ENCODE measurements around the gene EPHA3. TPM values are rescaled to one million over a fixed set of nuclear protein-coding genes. Genes with fewer than 3 reads are reported as not detected.

Gene EPHA3
- total RNA-seq, 4 donors from 2014 or later, result 5.6 to 63.0 (median 16.6) TPM

DNA sequence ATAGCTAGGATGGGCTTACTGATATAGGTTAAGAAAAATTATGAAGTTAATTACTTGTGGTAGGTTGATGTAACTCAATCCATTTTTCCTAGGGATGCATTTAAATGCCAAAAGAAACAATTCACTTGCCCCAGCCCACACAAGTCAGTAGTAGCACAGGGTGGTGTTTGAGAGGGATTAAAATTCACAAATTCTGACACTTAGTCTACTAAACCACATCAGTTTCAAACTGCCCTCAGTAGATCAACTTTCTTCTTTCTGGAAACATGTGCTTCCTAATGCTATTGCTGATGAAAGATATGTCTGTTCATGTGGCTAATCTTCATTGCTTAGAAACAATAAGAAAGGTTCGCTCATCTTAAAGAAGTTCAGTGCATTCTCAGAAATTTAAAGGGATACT lies 160.6 kb downstream of the EPHA3 start:
- DNase-seq, result no peak
- Histone ChIP-seq H3K9me3 (no peaks in the 10 kb centered on the region), H3K36me3 (peaks cover 0 to 2% of the 10 kb centered on the region in 2 donors), H3K27ac (no peak overlapping the region), H3K27me3 (no peaks in the 10 kb centered on the region), H3K4me3 (no peak overlapping the region), H3K4me1 (no peaks in the 10 kb centered on the region)
- TF ChIP-seq, protein P1, sequence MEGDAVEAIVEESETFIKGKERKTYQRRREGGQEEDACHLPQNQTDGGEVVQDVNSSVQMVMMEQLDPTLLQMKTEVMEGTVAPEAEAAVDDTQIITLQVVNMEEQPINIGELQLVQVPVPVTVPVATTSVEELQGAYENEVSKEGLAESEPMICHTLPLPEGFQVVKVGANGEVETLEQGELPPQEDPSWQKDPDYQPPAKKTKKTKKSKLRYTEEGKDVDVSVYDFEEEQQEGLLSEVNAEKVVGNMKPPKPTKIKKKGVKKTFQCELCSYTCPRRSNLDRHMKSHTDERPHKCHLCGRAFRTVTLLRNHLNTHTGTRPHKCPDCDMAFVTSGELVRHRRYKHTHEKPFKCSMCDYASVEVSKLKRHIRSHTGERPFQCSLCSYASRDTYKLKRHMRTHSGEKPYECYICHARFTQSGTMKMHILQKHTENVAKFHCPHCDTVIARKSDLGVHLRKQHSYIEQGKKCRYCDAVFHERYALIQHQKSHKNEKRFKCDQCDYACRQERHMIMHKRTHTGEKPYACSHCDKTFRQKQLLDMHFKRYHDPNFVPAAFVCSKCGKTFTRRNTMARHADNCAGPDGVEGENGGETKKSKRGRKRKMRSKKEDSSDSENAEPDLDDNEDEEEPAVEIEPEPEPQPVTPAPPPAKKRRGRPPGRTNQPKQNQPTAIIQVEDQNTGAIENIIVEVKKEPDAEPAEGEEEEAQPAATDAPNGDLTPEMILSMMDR (IDR thresholded peaks at IDR 0.05), result no peak
- TF ChIP-seq POLR2A (IDR thresholded peaks at IDR 0.05), result no peak
- intact Hi-C loops (cut with DNase I; ENCODE audit: low total_unique reads), result no loop called here

DNA sequence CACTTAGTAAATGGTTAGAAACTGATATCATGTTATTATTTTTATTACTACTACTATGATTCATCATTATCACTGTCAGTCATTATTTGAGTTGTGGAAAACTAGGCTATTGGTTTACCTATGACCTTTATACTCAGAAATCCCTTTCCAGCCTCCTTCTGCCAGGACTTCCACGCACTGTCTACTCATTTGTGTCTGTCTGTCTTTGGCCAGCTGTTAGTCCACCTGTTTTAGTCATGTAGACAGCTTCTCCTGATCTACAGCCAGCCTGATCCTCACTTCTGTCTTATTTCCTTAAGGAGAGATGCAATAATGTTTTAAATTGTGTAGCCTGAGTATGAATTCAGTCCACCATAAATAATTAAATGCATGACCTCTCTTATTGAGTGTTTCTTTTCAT lies 162.8 kb downstream of the EPHA3 start:
- Histone ChIP-seq H3K4me1 (no peaks in the 10 kb centered on the region), H3K4me3 (no peak overlapping the region), H3K36me3 (peaks cover 0 to under 1% of the 10 kb centered on the region in 2 donors), H3K27ac (no peak overlapping the region), H3K9me3 (no peaks in the 10 kb centered on the region), H3K27me3 (no peaks in the 10 kb centered on the region)
- no peak for DNase-seq
- intact Hi-C loops (cut with DNase I; ENCODE audit: low total_unique reads), result no loop called here
- no peak for TF ChIP-seq POLR2A (IDR thresholded peaks at IDR 0.05)
- TF ChIP-seq, protein P1 (IDR thresholded peaks at IDR 0.05), result no peak

DNA sequence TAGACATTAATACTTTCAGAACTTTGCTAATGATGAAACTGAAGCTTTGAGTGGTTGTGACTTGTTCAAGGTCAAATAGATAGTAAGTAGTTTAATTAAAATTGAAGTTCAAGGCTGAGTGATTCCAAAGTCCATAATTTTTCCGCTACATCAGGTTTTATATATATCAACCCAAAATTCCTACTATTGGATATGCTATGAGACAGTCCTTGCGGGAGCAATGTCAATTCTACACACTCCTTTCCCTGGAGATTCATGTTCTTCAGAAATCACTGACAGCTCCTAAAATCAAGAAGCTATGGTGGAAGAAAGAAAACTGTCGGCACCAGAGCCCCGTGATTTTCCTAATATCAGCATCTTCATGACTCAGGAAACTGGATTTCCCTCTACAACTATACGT lies 167.6 kb downstream of the EPHA3 start:
- no peaks in the 10 kb centered on the region for H3K36me3 ChIP-seq
- H3K27me3 ChIP-seq, result no peaks in the 10 kb centered on the region
- no peaks in the 10 kb centered on the region for H3K9me3 ChIP-seq
- TF ChIP-seq POLR2A (IDR thresholded peaks at IDR 0.05), result no peak
- TF ChIP-seq, protein P1 (IDR thresholded peaks at IDR 0.05), result no peak
- no peak for DNase-seq
- no peak overlapping the region for H3K4me3 ChIP-seq
- intact Hi-C loops (cut with DNase I; ENCODE audit: low total_unique reads), result no loop called here
- H3K27ac ChIP-seq, result no peak overlapping the region
- H3K4me1 ChIP-seq, result no peaks in the 10 kb centered on the region

DNA sequence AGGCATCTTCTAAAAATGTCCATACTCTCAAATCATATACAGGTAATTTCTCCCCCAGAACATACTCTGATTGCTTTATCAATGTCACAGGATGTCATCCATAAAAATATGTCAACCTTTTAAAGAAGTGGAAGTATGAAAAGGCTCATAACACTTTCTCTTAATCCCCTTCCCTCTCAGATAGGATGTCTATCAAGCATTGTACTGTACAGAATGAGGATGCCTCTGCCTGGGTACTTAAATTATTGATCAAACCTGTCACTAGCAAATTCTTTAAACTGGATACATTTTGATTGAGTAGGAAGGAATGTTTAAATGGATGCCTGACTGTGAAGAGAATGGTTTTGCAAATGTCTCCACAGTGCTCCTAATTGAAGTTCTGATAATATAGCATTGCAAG lies 168.7 kb downstream of the EPHA3 start:
- no peak for TF ChIP-seq POLR2A (IDR thresholded peaks at IDR 0.05)
- TF ChIP-seq, protein P1 (IDR thresholded peaks at IDR 0.05), result no peak
- Histone ChIP-seq H3K36me3 (no peaks in the 10 kb centered on the region), H3K9me3 (no peaks in the 10 kb centered on the region), H3K4me1 (no peaks in the 10 kb centered on the region), H3K4me3 (no peak overlapping the region), H3K27me3 (no peaks in the 10 kb centered on the region), H3K27ac (no peak overlapping the region)
- no peak for DNase-seq
- intact Hi-C loops (cut with DNase I; ENCODE audit: low total_unique reads), result no loop called here

DNA sequence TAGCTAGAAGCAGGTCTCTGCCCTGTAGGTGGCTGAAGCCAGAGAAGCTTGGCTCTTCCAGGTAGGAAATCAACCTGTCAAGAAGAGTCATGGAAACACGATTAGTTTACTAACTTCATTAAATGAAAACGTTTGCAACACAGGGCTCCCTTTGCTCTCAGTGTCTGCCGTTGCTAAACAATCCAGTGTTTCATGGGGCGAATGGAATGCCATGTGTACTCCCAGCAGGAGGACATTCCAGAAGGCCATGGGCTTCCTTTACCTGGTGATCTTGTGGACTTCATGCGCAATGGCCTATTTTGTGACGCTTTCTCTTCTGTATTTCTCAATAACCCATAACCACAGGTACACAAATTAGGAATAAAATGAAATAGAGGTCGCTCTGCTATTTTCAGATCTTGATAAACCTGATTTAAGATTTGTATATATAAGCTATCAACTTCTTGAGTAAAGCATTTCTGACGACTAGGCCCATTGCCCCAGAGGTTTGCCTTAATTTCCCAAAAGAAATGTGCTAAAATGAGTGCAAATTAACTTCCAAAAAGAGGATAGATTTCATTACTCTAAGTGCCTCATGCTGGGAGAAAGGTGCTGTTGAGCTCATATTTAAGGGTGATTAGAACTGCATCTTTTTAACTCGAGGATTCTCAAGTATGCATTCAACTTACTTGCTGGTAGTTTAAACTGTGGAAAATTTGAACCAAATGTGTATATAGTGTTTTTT lies 171.0 kb downstream of the EPHA3 start:
- Histone ChIP-seq H3K9me3 (no peaks in the 10 kb centered on the region), H3K36me3 (no peaks in the 10 kb centered on the region), H3K27me3 (no peaks in the 10 kb centered on the region), H3K4me1 (no peaks in the 10 kb centered on the region), H3K27ac (no peak overlapping the region), H3K4me3 (no peak overlapping the region)
- intact Hi-C loops (cut with DNase I; ENCODE audit: low total_unique reads), result no loop called here
- DNase-seq, result no peak
- no peak for TF ChIP-seq POLR2A (IDR thresholded peaks at IDR 0.05)
- TF ChIP-seq, protein P1 (IDR thresholded peaks at IDR 0.05), result no peak
